ENCODE measurements around the gene BCDIN3D. TPM values are rescaled to one million over a fixed set of nuclear protein-coding genes. Genes with fewer than 3 reads are reported as not detected.

BCDIN3D gene
- total and polyA plus RNA-seq, 4 donors, result 2.6 to 4.4 (median 3.0) TPM

GRCh38 chr12:49825360-49825970, 17.4 kb downstream of the BCDIN3D start:
- no peak overlapping the region for H3K4me3 ChIP-seq
- 44 to 55% methylated on average over 5 of the region's 5 CpGs for WGBS, 2 donors
- ATAC-seq (ENCODE audit: insufficient read depth, low FRiP score) (no peak), DNase-seq (peak; percentile 24 to 50 (median 38))
- no peaks in the 10 kb centered on the region for H3K27me3 ChIP-seq (ENCODE audit: control insufficient read depth in 3 of 3, insufficient read depth in 3 of 3, low read length in 2 of 3)
- TF ChIP-seq CTCF (IDR thresholded peaks at IDR 0.05; ENCODE audit: control extremely low read depth, extremely low read depth), result no peak
- peak overlapping the region in 1 of 2 donors; percentile 42 for H3K9ac ChIP-seq (ENCODE audit: insufficient read depth in 1 of 2, low read length in 2 of 2)
- H3K27ac ChIP-seq (ENCODE audit: low read depth in 1 of 2, low read length in 1 of 2), result peak overlapping the region in 1 of 2 donors; percentile 63
- peaks cover 0 to 6% (median 3%) of the 10 kb centered on the region in 4 donors for H3K36me3 ChIP-seq (ENCODE audit: control insufficient read depth in 4 of 4, insufficient read depth in 4 of 4, low read length in 4 of 4)
- H3K4me1 ChIP-seq (ENCODE audit: control insufficient read depth in 5 of 5, insufficient read depth in 5 of 5, low read length in 5 of 5), result peaks cover 14 to 38% (median 22%) of the 10 kb centered on the region in 5 donors
- H3K9me3 ChIP-seq (ENCODE audit: control insufficient read depth in 4 of 4, insufficient read depth in 3 of 4, low read length in 3 of 4), result no peaks in the 10 kb centered on the region

GRCh38 chr12:49824895-49825294, 18.0 kb downstream of the BCDIN3D start:
- Histone ChIP-seq H3K4me1 (ENCODE audit: control insufficient read depth in 5 of 5, insufficient read depth in 5 of 5, low read length in 5 of 5) (peaks cover 14 to 38% (median 22%) of the 10 kb centered on the region in 5 donors), H3K9me3 (ENCODE audit: control insufficient read depth in 4 of 4, insufficient read depth in 3 of 4, low read length in 3 of 4) (no peaks in the 10 kb centered on the region), H3K27ac (ENCODE audit: low read depth in 1 of 2, low read length in 1 of 2) (peak overlapping the region; percentile 53 to 63), H3K36me3 (ENCODE audit: control insufficient read depth in 4 of 4, insufficient read depth in 4 of 4, low read length in 4 of 4) (peaks cover 0 to 6% (median 3%) of the 10 kb centered on the region in 4 donors), H3K9ac (ENCODE audit: insufficient read depth in 1 of 2, low read length in 2 of 2) (no peak overlapping the region), H3K27me3 (ENCODE audit: control insufficient read depth in 3 of 3, insufficient read depth in 3 of 3, low read length in 2 of 3) (no peaks in the 10 kb centered on the region), H3K4me3 (no peak overlapping the region)
- ATAC-seq (ENCODE audit: insufficient read depth, low FRiP score) (no peak), DNase-seq (no peak)
- no peak for TF ChIP-seq CTCF (IDR thresholded peaks at IDR 0.05; ENCODE audit: control extremely low read depth, extremely low read depth)
- 42 to 66% methylated on average over 4 of the region's 4 CpGs for WGBS, 2 donors

GRCh38 chr12:49824416-49824815, 18.5 kb downstream of the BCDIN3D start:
- Histone ChIP-seq H3K27ac (ENCODE audit: low read depth in 1 of 2, low read length in 1 of 2) (peak overlapping the region; percentile 53 to 54), H3K27me3 (ENCODE audit: control insufficient read depth in 3 of 3, insufficient read depth in 3 of 3, low read length in 2 of 3) (no peaks in the 10 kb centered on the region), H3K9ac (ENCODE audit: insufficient read depth in 1 of 2, low read length in 2 of 2) (no peak overlapping the region), H3K9me3 (ENCODE audit: control insufficient read depth in 4 of 4, insufficient read depth in 3 of 4, low read length in 3 of 4) (no peaks in the 10 kb centered on the region), H3K36me3 (ENCODE audit: control insufficient read depth in 4 of 4, insufficient read depth in 4 of 4, low read length in 4 of 4) (peaks cover 0 to 6% (median 3%) of the 10 kb centered on the region in 4 donors), H3K4me3 (no peak overlapping the region), H3K4me1 (ENCODE audit: control insufficient read depth in 5 of 5, insufficient read depth in 5 of 5, low read length in 5 of 5) (peaks cover 14 to 38% (median 22%) of the 10 kb centered on the region in 5 donors)
- WGBS, 2 donors, result 88 to 92% methylated on average over 8 of the region's 8 CpGs
- ATAC-seq (ENCODE audit: insufficient read depth, low FRiP score) (no peak), DNase-seq (no peak)
- no peak for TF ChIP-seq CTCF (IDR thresholded peaks at IDR 0.05; ENCODE audit: control extremely low read depth, extremely low read depth)

Measured in lung (tissue), 12 donors.